ENCODE data around the gene RPL36. TPM values are rescaled to one million over a fixed set of nuclear protein-coding genes. Genes with fewer than 3 reads are reported as not detected.

The RPL36 gene
- total RNA-seq, 1 donor from 2014 or later, result 1,170 TPM

GRCh38 chr19:5645409-5645808, 44.7 kb upstream of the RPL36 start:
- intact Hi-C loops (cut with micrococcal nuclease), result no loop called here
- Mint-ChIP-seq H3K27me3 (no peaks in the 10 kb centered on the region), H3K4me1 (no peaks in the 10 kb centered on the region), H3K27ac (no peak overlapping the region), H3K4me3 (no peak overlapping the region), H3K36me3 (ENCODE audit: low read depth) (peaks cover 89% of the 10 kb centered on the region), H3K9me3 (no peaks in the 10 kb centered on the region)
- TF ChIP-seq, protein P1, sequence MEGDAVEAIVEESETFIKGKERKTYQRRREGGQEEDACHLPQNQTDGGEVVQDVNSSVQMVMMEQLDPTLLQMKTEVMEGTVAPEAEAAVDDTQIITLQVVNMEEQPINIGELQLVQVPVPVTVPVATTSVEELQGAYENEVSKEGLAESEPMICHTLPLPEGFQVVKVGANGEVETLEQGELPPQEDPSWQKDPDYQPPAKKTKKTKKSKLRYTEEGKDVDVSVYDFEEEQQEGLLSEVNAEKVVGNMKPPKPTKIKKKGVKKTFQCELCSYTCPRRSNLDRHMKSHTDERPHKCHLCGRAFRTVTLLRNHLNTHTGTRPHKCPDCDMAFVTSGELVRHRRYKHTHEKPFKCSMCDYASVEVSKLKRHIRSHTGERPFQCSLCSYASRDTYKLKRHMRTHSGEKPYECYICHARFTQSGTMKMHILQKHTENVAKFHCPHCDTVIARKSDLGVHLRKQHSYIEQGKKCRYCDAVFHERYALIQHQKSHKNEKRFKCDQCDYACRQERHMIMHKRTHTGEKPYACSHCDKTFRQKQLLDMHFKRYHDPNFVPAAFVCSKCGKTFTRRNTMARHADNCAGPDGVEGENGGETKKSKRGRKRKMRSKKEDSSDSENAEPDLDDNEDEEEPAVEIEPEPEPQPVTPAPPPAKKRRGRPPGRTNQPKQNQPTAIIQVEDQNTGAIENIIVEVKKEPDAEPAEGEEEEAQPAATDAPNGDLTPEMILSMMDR (IDR thresholded peaks at IDR 0.05), result no peak
- POLR2A ChIA-PET, result no interaction called here
- ATAC-seq (ENCODE audit: low read depth) (no peak), DNase-seq (no peak)
- CTCF ChIA-PET, result interaction anchor here (1.2 kb wide), 1 partner anchor 41 kb away, joined by 3 read pairs; no protein-coding TSS in a partner anchor

DNA sequence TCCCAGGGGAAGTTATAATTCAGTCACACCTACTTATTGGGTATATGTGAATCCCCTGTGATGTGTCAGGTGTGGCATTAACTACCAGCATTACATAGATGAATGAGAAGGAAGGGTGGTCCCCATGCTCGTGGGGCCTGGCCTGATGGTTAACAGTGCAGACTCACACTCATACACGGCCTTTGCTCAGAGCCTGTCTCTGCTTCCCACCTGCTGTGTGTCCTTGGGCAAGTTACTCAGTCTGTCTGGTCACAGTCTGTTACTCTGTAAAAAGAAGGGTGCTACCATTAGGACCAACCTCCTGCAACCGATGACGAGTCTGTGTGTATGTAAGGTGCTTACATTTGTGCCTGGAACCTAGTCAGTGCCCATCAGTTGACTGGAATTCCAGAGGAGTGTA, 43.4 kb upstream of the RPL36 start:
- H3K9me3 Mint-ChIP-seq, result no peaks in the 10 kb centered on the region
- TF ChIP-seq, protein P1 (IDR thresholded peaks at IDR 0.05), result no peak
- peaks cover 92% of the 10 kb centered on the region for H3K36me3 Mint-ChIP-seq (ENCODE audit: low read depth)
- H3K27me3 Mint-ChIP-seq, result no peaks in the 10 kb centered on the region
- intact Hi-C loops (cut with micrococcal nuclease), result no loop called here
- ChIA-PET CTCF (no interaction called here), POLR2A (no interaction called here)
- H3K4me3 Mint-ChIP-seq, result no peak overlapping the region
- ATAC-seq (ENCODE audit: low read depth) (no peak), DNase-seq (no peak)
- H3K27ac Mint-ChIP-seq, result no peak overlapping the region
- H3K4me1 Mint-ChIP-seq, result no peaks in the 10 kb centered on the region

GRCh38 chr19:5648464-5648863, 41.6 kb upstream of the RPL36 start:
- Mint-ChIP-seq H3K4me3 (no peak overlapping the region), H3K27me3 (no peaks in the 10 kb centered on the region), H3K27ac (no peak overlapping the region), H3K4me1 (no peaks in the 10 kb centered on the region), H3K9me3 (no peaks in the 10 kb centered on the region), H3K36me3 (ENCODE audit: low read depth) (peaks cover 94% of the 10 kb centered on the region)
- CTCF ChIA-PET, result no interaction called here
- POLR2A ChIA-PET, result no interaction called here
- intact Hi-C loops (cut with micrococcal nuclease), result no loop called here
- TF ChIP-seq, protein P1 (IDR thresholded peaks at IDR 0.05), result no peak
- no peak for DNase-seq
- ATAC-seq (ENCODE audit: low read depth), result no peak

GRCh38 chr19:5651361-5651760, 38.7 kb upstream of the RPL36 start:
- intact Hi-C loops (cut with micrococcal nuclease), result no loop called here
- TF ChIP-seq, protein P1 (IDR thresholded peaks at IDR 0.05), result no peak
- ATAC-seq (ENCODE audit: low read depth) (no peak), DNase-seq (no peak)
- H3K27ac Mint-ChIP-seq, result no peak overlapping the region
- no peaks in the 10 kb centered on the region for H3K9me3 Mint-ChIP-seq
- H3K36me3 Mint-ChIP-seq (ENCODE audit: low read depth), result peaks cover 91% of the 10 kb centered on the region
- POLR2A ChIA-PET, result interaction anchor here (1.3 kb wide), 1 partner anchor 29 kb away, joined by 3 read pairs; the partner anchor contains the start of genes SAFB and SAFB2
- H3K4me1 Mint-ChIP-seq, result no peaks in the 10 kb centered on the region
- H3K27me3 Mint-ChIP-seq, result no peaks in the 10 kb centered on the region
- CTCF ChIA-PET, result no interaction called here
- no peak overlapping the region for H3K4me3 Mint-ChIP-seq

- CTCF ChIA-PET, result no interaction called here
- ATAC-seq (ENCODE audit: low read depth), result no peak
Measured at GRCh38 chr19:5652261-5652660, 37.8 kb upstream of the RPL36 start.

More at GRCh38 chr19:5652261-5652660, 37.8 kb upstream of the RPL36 start:
- Mint-ChIP-seq H3K36me3 (ENCODE audit: low read depth) (peaks cover 88% of the 10 kb centered on the region), H3K27me3 (no peaks in the 10 kb centered on the region), H3K27ac (no peak overlapping the region), H3K4me3 (no peak overlapping the region), H3K9me3 (no peaks in the 10 kb centered on the region), H3K4me1 (no peaks in the 10 kb centered on the region)
- POLR2A ChIA-PET, result no interaction called here
- DNase-seq, result no peak
- TF ChIP-seq, protein P1 (IDR thresholded peaks at IDR 0.05), result no peak
- intact Hi-C loops (cut with micrococcal nuclease), result no loop called here

Measured in activated B cell treated with CpG ODN at 0.5 μM for 24 hours (primary cell).